Endothelial cell of umbilical vein (primary cell): ENCODE measurements around the gene CHMP2B. TPM values are rescaled to one million over a fixed set of nuclear protein-coding genes. Genes with fewer than 3 reads are reported as not detected.

Experiments used
- BruUV-seq: library from RNA; stranded (reverse); fragments of 400-500 nt; replicated peaks from 2 replicates; lab custom pipeline; 2021; lab: Mats Ljungman, UMichigan
- CTCF ChIA-PET: fragments of 300-600, 350-600 bp; sonication (Branson Sonifier 250); formaldehyde crosslinking; loops from one replicate; lab custom pipeline; 2021; ENCODE audit warnings: antibody characterized with exemption, inconsistent platforms; lab: Charles Lee
- POLR2A ChIA-PET: fragments of 300-600, 350-600 bp; sonication (Branson Sonifier 250); formaldehyde crosslinking; loops from one replicate; lab custom pipeline; 2021; ENCODE audit warnings: antibody characterized with exemption, inconsistent platforms; lab: Charles Lee
- DNase-seq: peaks from one replicate; pipeline ENCODE4 v3.0.0-alpha.2; 2011; ENCODE audit warnings: low read depth, low spot score
- FAIRE-seq: peaks from 2 replicates; lab custom pipeline; 2011; peaks lifted over from hg19 to GRCh38; lab: Jason Lieb, UNC
- H2AFZ ChIP-seq: 2 replicates; pipeline ENCODE4 v1.6.0; 2012; ENCODE audit warnings: low read depth, low read length, control low read depth, inconsistent platforms
- H3K27ac ChIP-seq: 2 replicates; pipeline ENCODE4 v1.5.1; 2011; ENCODE audit warnings: low read depth, mild to moderate bottlenecking, control low read depth, low read length, moderate library complexity; ENCODE audit not compliant: insufficient read depth
- H3K27me3 ChIP-seq, 2 experiments: 2 replicates each; pipeline versions ENCODE4 v1.6.0 to v1.6.1; 2011; ENCODE audit warnings: low read length in 2 of 2, mixed read lengths in 1 of 2; ENCODE audit not compliant: control insufficient read depth in 2 of 2, insufficient read depth in 2 of 2
- H3K36me3 ChIP-seq, 2 experiments: 2 replicates in 1 of 2; 3 replicates in 1 of 2; pipeline ENCODE4 v1.5.1; 2011; ENCODE audit warnings: low read length in 2 of 2, mild to moderate bottlenecking in 1 of 2, moderate library complexity in 1 of 2; ENCODE audit not compliant: control insufficient read depth in 2 of 2, insufficient read depth in 2 of 2; ENCODE audit errors: extremely low read depth in 1 of 2
- H3K4me1 ChIP-seq: 3 replicates; pipeline ENCODE4 v1.5.1; 2011; ENCODE audit warnings: mild to moderate bottlenecking, low read length; ENCODE audit not compliant: control insufficient read depth, insufficient read depth; ENCODE audit errors: extremely low read depth
- H3K4me2 ChIP-seq: 2 replicates; pipeline ENCODE4 v1.6.1; 2011; ENCODE audit warnings: low read length, control low read depth, mixed read lengths; ENCODE audit not compliant: insufficient read depth
- H3K4me3 ChIP-seq, 3 experiments: fragments of 200-600 bp in 1 of 3; sonication (generic), shearing (Covaris generic) in 1 of 3; replicated peaks in 1 of 3; 2 replicates each; pipeline ENCODE4 v1.5.1; 2011 to 2016; ENCODE audit warnings: control low read depth in 3 of 3, low read length in 3 of 3, mild to moderate bottlenecking in 2 of 3, inconsistent platforms in 1 of 3, low read depth in 1 of 3, moderate library complexity in 1 of 3; ENCODE audit not compliant: insufficient read depth in 1 of 3
- H3K79me2 ChIP-seq: 2 replicates; pipeline ENCODE4 v1.6.0; 2012; ENCODE audit warnings: low read length, inconsistent platforms; ENCODE audit not compliant: control insufficient read depth, insufficient read depth
- H3K9ac ChIP-seq: replicated peaks from 2 replicates; pipeline ENCODE3; 2011; ENCODE audit warnings: low read length, control low read depth; ENCODE audit not compliant: insufficient read depth; ENCODE audit errors: extremely low read depth
- H3K9me1 ChIP-seq: replicated peaks from 3 replicates; pipeline ENCODE4 v1.6.0; 2011; ENCODE audit warnings: mild to moderate bottlenecking, low read length; ENCODE audit not compliant: control insufficient read depth, insufficient read depth; ENCODE audit errors: extremely low read depth
- H3K9me3 ChIP-seq: replicated peaks from 2 replicates; pipeline ENCODE4 v1.5.1; 2012; ENCODE audit warnings: low read length, inconsistent platforms; ENCODE audit not compliant: control insufficient read depth, insufficient read depth
- H4K20me1 ChIP-seq: replicated peaks from 2 replicates; pipeline ENCODE3; 2011; ENCODE audit warnings: mild to moderate bottlenecking, low read length; ENCODE audit not compliant: control insufficient read depth, insufficient read depth; ENCODE audit errors: extremely low read depth
- EZH2 ChIP-seq: IDR thresholded peaks from 2 replicates; pipeline ENCODE4 v1.6.1; 2012; ENCODE audit warnings: borderline replicate concordance, low read depth, mild to moderate bottlenecking, moderate library complexity, low read length, inconsistent platforms; ENCODE audit not compliant: severe bottlenecking
- FOS ChIP-seq: IDR thresholded peaks from 2 replicates; pipeline ENCODE4 v1.6.1; 2011; ENCODE audit warnings: mild to moderate bottlenecking, low read length, moderate library complexity, borderline replicate concordance; ENCODE audit not compliant: insufficient read depth
- GATA2 ChIP-seq: IDR thresholded peaks from 2 replicates; pipeline ENCODE4 v1.7.0; 2011; ENCODE audit warnings: low read depth, mild to moderate bottlenecking, moderate library complexity, mixed read lengths, low read length; ENCODE audit not compliant: insufficient read length, insufficient read depth
- JUN ChIP-seq: IDR thresholded peaks from 2 replicates; pipeline ENCODE4 v1.6.1; 2011; ENCODE audit warnings: borderline replicate concordance, low read depth; ENCODE audit not compliant: insufficient read length, insufficient read depth
- MYC ChIP-seq: IDR thresholded peaks from one replicate; pipeline ENCODE4 v1.6.1; 2011; ENCODE audit warnings: mild to moderate bottlenecking, low read depth, low read length
- POLR2A ChIP-seq: IDR thresholded peaks from 2 replicates; pipeline ENCODE4 v1.6.1; 2012; ENCODE audit warnings: low read depth, mild to moderate bottlenecking, control low read depth, low read length
- POLR2AphosphoS5 ChIP-seq: IDR thresholded peaks from 2 replicates; pipeline ENCODE4 v1.6.1; 2012; ENCODE audit warnings: low read depth, mild to moderate bottlenecking, control low read depth, low read length, moderate library complexity; ENCODE audit not compliant: insufficient read depth
- dilution Hi-C: fragments of 300-500 bp; cut with MboI; formaldehyde crosslinking; loops from one replicate; pipeline ENCODE4 v1.15.0; 2019; ENCODE audit warnings: low sequenced_read_pairs; ENCODE audit not compliant: extremely low pct_ligation_motif_present
- intact Hi-C: fragments of 100-400 bp; cut with micrococcal nuclease; formaldehyde crosslinking; loops from one replicate; pipeline ENCODE4 v1.10.0; 2022
- polyA plus RNA-seq, 4 experiments: library from polyadenylated mRNA; depleted of rRNA in 3 of 4; stranded (reverse) in 3 of 4; unstranded in 1 of 4; fragments of >200 nt; gene quantifications; 2 replicates each; pipeline versions ENCODE4 v1.2.1 to v1.2.3, GENCODE V29; 2011 to 2012; ENCODE audit warnings: missing spikeins in 1 of 4
- total RNA-seq: library from RNA; stranded (reverse); gene quantifications from 2 replicates; pipeline ENCODE4 v1.2.3, GENCODE V29; 2021
- TF ChIP-seq, protein P1 (sequence below), 2 donors: IDR thresholded peaks; 1 replicate in 1 of 2; 2 replicates in 1 of 2; pipeline ENCODE4 v1.5.1; 2011; ENCODE audit warnings: low read length in 2 of 2, mild to moderate bottlenecking in 2 of 2, moderate library complexity in 2 of 2, control low read depth in 1 of 2, inconsistent platforms in 1 of 2, low read depth in 1 of 2; ENCODE audit not compliant: insufficient read depth in 1 of 2; ENCODE audit errors: extremely low read depth in 1 of 2
- TF ChIP-seq, protein P2 (sequence below): IDR thresholded peaks from 2 replicates; pipeline ENCODE4 v1.6.1; 2011; ENCODE audit not compliant: insufficient read depth, insufficient read length

Gene CHMP2B
- total and polyA plus RNA-seq, 2 donors (not counting 3 experiments of a cell fraction or from before 2014, with no cell fraction given) = 6.8 to 22.0 TPM

DNA sequence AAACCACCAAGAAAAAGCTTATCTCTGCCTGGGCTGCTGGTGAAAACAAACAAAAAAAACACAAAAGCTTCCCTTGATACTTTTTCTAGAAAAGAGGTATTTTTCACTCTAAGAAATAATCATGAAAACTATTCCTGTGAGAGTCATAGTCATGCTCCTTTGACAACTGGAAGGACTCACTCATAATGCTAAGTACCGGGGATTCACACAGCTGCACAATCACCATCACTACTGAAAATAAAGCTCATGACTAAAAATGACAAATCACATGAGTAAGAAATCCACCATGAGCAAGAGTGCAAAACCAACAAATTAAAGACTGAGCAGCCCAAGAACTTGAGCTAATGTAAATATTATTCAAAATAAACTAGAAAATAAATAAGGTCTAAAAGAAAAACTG lies 59.9 kb downstream of the CHMP2B start:
- H3K27me3 ChIP-seq = no peaks in the 10 kb centered on the region
- H3K4me2 ChIP-seq = no peak overlapping the region
- H3K9me1 ChIP-seq = no peaks in the 10 kb centered on the region
- no peak overlapping the region for H3K27ac ChIP-seq
- no peaks in the 10 kb centered on the region for H3K4me1 ChIP-seq
- no peaks in the 10 kb centered on the region for H3K79me2 ChIP-seq
- BruUV-seq = no TSS peak
- no peaks in the 10 kb centered on the region for H3K9me3 ChIP-seq
- DNase-seq (peak; percentile 9), FAIRE-seq (no peak)
- H3K4me3 ChIP-seq = no peak overlapping the region
- POLR2A ChIA-PET = no interaction called here
- H3K36me3 ChIP-seq = no peaks in the 10 kb centered on the region
- no peak overlapping the region for H3K9ac ChIP-seq
- CTCF ChIA-PET = interaction anchor here (1.1 to 2.1 kb wide), 5 partner anchors 11 to 718 kb away, joined by 3 to 7 read pairs (median 5); no protein-coding TSS in a partner anchor
- TF ChIP-seq, protein P1, sequence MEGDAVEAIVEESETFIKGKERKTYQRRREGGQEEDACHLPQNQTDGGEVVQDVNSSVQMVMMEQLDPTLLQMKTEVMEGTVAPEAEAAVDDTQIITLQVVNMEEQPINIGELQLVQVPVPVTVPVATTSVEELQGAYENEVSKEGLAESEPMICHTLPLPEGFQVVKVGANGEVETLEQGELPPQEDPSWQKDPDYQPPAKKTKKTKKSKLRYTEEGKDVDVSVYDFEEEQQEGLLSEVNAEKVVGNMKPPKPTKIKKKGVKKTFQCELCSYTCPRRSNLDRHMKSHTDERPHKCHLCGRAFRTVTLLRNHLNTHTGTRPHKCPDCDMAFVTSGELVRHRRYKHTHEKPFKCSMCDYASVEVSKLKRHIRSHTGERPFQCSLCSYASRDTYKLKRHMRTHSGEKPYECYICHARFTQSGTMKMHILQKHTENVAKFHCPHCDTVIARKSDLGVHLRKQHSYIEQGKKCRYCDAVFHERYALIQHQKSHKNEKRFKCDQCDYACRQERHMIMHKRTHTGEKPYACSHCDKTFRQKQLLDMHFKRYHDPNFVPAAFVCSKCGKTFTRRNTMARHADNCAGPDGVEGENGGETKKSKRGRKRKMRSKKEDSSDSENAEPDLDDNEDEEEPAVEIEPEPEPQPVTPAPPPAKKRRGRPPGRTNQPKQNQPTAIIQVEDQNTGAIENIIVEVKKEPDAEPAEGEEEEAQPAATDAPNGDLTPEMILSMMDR (IDR thresholded peaks at IDR 0.05; ENCODE audit: extremely low read depth in 1 of 2, insufficient read depth in 1 of 2, low read depth in 1 of 2, low read length in 2 of 2) = no peak
- no peak for TF ChIP-seq FOS
- TF ChIP-seq POLR2A = no peak
- TF ChIP-seq, protein P2, sequence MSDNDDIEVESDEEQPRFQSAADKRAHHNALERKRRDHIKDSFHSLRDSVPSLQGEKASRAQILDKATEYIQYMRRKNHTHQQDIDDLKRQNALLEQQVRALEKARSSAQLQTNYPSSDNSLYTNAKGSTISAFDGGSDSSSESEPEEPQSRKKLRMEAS = no peak
- no peak for TF ChIP-seq JUN
- no peak for TF ChIP-seq GATA2
- no peak for TF ChIP-seq EZH2
- TF ChIP-seq MYC = no peak
- TF ChIP-seq POLR2AphosphoS5 = no peak
- H4K20me1 ChIP-seq = no peaks in the 10 kb centered on the region
- dilution Hi-C loops (no loop called here), intact Hi-C loops (no loop called here)
- H2AFZ ChIP-seq = no peak overlapping the region
